HL-60 (cell line): Measurements from ENCODE around the gene ZNF57.

Experiments
- GABPA ChIP-seq: IDR thresholded peaks from 2 replicates; pipeline ENCODE4 v1.6.1; 2012; ENCODE audit warnings: low read depth
- POLR2AphosphoS5 ChIP-seq: IDR thresholded peaks from 2 replicates; pipeline ENCODE4 v1.6.1; 2012; ENCODE audit warnings: low read depth
- REST ChIP-seq: IDR thresholded peaks from 2 replicates; pipeline ENCODE4 v1.6.1; 2012; ENCODE audit warnings: low read depth; ENCODE audit not compliant: insufficient replicate concordance
- TF ChIP-seq, protein P1 (sequence below): IDR thresholded peaks from one replicate; pipeline ENCODE4 v1.5.1; 2011; ENCODE audit warnings: low read length, control low read depth, inconsistent platforms; ENCODE audit not compliant: insufficient read depth

- no peak for TF ChIP-seq POLR2AphosphoS5
- TF ChIP-seq, protein P1, sequence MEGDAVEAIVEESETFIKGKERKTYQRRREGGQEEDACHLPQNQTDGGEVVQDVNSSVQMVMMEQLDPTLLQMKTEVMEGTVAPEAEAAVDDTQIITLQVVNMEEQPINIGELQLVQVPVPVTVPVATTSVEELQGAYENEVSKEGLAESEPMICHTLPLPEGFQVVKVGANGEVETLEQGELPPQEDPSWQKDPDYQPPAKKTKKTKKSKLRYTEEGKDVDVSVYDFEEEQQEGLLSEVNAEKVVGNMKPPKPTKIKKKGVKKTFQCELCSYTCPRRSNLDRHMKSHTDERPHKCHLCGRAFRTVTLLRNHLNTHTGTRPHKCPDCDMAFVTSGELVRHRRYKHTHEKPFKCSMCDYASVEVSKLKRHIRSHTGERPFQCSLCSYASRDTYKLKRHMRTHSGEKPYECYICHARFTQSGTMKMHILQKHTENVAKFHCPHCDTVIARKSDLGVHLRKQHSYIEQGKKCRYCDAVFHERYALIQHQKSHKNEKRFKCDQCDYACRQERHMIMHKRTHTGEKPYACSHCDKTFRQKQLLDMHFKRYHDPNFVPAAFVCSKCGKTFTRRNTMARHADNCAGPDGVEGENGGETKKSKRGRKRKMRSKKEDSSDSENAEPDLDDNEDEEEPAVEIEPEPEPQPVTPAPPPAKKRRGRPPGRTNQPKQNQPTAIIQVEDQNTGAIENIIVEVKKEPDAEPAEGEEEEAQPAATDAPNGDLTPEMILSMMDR: no peak
- no peak for TF ChIP-seq REST
- TF ChIP-seq GABPA: peak; percentile 18; the same call in 1 of the 2 replicates
Observed at GRCh38 chr19:2944775-2945574, 44.2 kb downstream of the ZNF57 start, which contains the start of gene ZNF77.
